AG09319 (cell line): Measurements from ENCODE around the gene NSUN5.
"Not testable (repeated sequence)": the region's sequence is repeated elsewhere in the genome, so short reads cannot be mapped to it uniquely, and the experiment has no call there.

ENCODE experiments used
- DNase-seq: peaks from one replicate; pipeline ENCODE4 v3.0.0-alpha.2; 2010; ENCODE audit warnings: low read depth; ENCODE audit errors: extremely low read depth
- CTCF ChIP-seq: IDR thresholded peaks from 2 replicates; pipeline ENCODE4 v1.5.1; 2011; ENCODE audit warnings: low read depth, mild to moderate bottlenecking, inconsistent platforms, low read length, moderate library complexity

Gene NSUN5

GRCh38 chr7:73308074-73308664, 457 bp downstream of the NSUN5 start:
- no peak for TF ChIP-seq CTCF
- DNase-seq, result no peak

DNA sequence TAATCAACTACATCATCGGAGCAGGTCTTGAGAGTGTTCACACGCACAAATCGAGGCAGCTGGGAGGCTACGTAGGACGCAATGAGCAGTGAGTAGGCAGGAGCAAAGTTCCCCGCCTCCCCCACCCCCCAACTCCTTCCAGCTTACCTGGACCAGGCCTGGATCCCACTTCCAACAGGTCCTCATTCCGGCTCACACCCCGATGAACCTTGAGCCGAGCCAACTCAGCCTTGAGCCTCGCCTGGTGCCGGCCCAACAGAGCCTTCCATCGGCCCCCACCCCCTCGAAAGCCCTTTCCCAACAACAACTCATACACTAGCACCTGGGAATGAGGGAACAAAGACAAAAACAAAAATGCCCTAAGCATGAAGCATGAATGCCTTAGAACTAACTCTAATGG, 1.2 kb downstream of the NSUN5 start:
- no peak for DNase-seq
- no peak for TF ChIP-seq CTCF

GRCh38 chr7:73304612-73305387, 3.8 kb downstream of the NSUN5 start:
- not testable (repeated sequence) for DNase-seq

DNA sequence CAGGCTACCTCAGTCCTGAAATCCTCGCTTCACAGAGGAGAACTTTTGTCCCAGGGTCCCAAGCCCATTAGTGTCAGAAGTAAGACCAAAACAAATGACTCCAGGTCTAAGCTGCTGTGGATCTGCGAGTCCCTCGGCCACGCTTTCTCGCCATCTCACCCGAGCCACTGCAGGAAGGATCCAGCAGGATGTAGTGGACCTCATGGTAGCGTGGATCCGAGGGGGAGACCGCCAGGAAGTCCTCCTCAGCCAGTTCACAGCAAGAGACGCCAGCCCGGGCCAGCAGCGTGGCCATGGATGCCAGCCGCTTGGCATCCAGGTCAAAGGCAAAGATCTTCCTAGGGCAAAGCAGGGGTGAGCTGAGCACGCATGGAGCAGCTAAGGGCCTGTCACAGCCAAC, 4.6 kb downstream of the NSUN5 start:
- TF ChIP-seq CTCF, result no peak
- no peak for DNase-seq

GRCh38 chr7:73303546-73303945, 5.1 kb downstream of the NSUN5 start:
- TF ChIP-seq CTCF, result no peak
- DNase-seq, result no peak

DNA sequence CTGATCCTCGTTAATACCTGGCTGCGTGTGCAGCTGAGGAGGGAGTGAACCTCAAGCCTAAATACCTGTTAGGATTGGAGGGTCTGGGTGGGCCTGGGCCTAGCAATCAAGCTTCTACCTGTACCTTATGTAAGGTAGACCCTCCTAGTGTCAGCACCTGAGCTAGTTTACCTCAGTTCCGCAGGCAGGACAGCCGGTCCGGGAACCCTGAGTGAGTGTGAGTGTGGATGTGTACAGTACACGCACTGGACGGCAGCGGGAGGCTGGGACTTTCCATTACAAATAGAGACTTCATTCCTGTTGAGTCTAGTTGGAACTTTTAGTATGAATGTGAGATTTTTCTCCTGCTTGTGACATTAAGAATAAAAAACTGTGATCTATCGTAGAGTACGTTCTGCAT, 5.8 kb downstream of the NSUN5 start:
- DNase-seq, result not testable (repeated sequence)

DNA sequence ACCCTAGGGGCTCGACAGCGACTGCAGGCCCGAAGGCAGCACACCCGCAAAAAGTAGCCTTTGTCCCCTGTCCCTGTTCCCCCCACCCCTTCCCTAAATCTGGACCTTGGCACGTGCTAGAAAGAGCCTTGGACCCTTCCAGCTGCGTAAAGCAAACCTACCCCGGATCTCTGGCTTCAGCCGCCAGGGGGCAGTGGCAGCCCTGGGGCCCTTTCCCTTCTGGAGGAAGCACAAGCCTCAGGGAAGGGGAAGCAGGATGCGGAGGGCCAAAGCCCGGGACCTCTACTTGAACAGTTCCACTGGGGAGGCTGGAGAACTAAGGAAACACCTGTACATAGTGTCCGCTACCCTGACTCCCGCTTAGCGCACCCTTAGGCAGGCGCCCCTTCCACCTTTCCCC, 7.5 kb downstream of the NSUN5 start:
- DNase-seq, result not testable (repeated sequence)

GRCh38 chr7:73299812-73300211, 8.8 kb downstream of the NSUN5 start:
- DNase-seq, result not testable (repeated sequence)

DNA sequence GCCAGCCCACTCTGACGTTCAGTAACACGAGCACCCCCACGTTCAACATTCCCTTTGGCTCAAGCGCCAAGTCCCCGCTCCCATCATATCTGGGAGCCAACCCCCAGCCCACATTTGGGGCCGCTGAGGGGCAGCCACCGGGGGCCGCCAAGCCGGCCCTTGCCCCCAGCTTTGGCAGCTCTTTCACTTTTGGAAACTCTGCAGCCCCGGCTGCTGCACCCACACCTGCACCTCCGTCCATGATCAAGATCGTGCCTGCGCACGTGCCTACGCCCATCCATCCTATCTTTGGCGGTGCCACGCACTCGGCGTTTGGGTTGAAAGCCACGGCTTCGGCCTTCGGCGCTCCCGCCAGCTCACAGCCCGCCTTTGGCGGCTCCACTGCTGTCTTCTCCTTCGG, 10.9 kb downstream of the NSUN5 start:
- DNase-seq, result not testable (repeated sequence)

GRCh38 chr7:73297235-73297634, 11.4 kb downstream of the NSUN5 start:
- DNase-seq, result not testable (repeated sequence)

- DNase-seq, result not testable (repeated sequence)
Observed at GRCh38 chr7:73277210-73277609, 31.4 kb downstream of the NSUN5 start.

DNA sequence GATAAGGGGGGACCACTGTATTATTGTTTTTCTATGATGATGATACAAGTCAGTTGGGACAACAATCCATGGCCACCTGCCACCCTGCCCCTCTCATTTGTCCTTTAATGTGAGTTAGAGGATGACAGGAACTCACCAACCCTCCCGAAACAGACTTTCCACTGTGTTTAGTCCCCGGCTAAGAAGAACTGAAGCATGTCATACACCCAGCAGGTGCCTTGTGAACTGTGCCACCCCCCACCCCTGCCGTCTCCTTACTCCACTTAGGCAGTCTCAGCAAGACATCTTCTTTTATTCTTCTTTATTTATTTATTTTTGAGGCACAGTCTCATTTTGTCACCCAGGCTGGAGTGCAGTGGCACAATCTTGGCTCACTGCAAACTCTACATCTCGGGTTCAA, 40.8 kb downstream of the NSUN5 start:
- not testable (repeated sequence) for DNase-seq

- DNase-seq, result not testable (repeated sequence)
Observed at GRCh38 chr7:73266719-73267368, 41.8 kb downstream of the NSUN5 start.

- not testable (repeated sequence) for DNase-seq
Observed at GRCh38 chr7:73262416-73262815, 46.2 kb downstream of the NSUN5 start.
